ENCODE data around the gene CEP104. TPM values are rescaled to one million over a fixed set of nuclear protein-coding genes. Genes with fewer than 3 reads are reported as not detected.
A peak's percentile ranks its signal among the peaks of the same experiment; 100 is the strongest.

The CEP104 gene
- 114 and 157 TPM in 2 replicates for total RNA-seq (2011; cell fraction: chromatin; rRNA removed; ENCODE audit: low replicate concordance)
- 43.7 and 47.9 TPM in 2 replicates for total RNA-seq (2011; cell fraction: nucleolus; rRNA removed)
- total RNA-seq (2011; cell fraction: nucleoplasm; rRNA removed) = 54.4 and 64.5 TPM in 2 replicates
- 42.7 and 54.9 TPM in 2 replicates for total RNA-seq (2014; rRNA removed)
- total RNA-seq (2014; rRNA removed; fragmentation: Illumina TruSeq; extraction: Trizol) = 22.3 and 31.9 TPM in 2 replicates
- 23.7 and 25.0 TPM in 2 replicates for total RNA-seq (2015; rRNA removed; fragmentation: Illumina TruSeq; extraction: Trizol)
- total RNA-seq (2021) = 63.4 and 77.7 TPM in 2 replicates
- polyA plus RNA-seq (2011; rRNA removed) = 42.6 and 45.1 TPM in 2 replicates
- 27.4 and 28.4 TPM in 2 replicates for polyA plus RNA-seq (2011; cell fraction: cytosol; rRNA removed)
- polyA plus RNA-seq (2011; cell fraction: nucleus; rRNA removed) = 66.0 and 75.9 TPM in 2 replicates
- polyA plus RNA-seq (2012) = 27.8 and 44.0 TPM in 2 replicates
- polyA plus RNA-seq (2014; fragmentation: Illumina TruSeq; extraction: Trizol) = 44.1 and 53.6 TPM in 2 replicates
- 10 to 100 TPM; 11.2 to 13.4 TPM for polyA plus RNA-seq (2014; fragmentation: Nextera tagmentation; extraction: Ambion mirVana)
- 30.4 and 43.1 TPM in 2 replicates for polyA plus RNA-seq (2014; rRNA removed)
- polyA minus RNA-seq (2011; rRNA and poly(A)+ RNA removed) = 59.0 and 86.7 TPM in 2 replicates
- 31.8 and 39.8 TPM in 2 replicates for polyA minus RNA-seq (2011; cell fraction: cytosol; rRNA and poly(A)+ RNA removed)
- 19.0 and 44.4 TPM in 2 replicates for polyA minus RNA-seq (2011; cell fraction: nucleus; rRNA and poly(A)+ RNA removed)
- Bru-seq, nascent RNA = percentile 64 among the genes with signal in this experiment
- BruChase-seq, experiment 1, labeled RNA remaining after a 2-hour chase = percentile 70 among the genes with signal in this experiment
- BruChase-seq, experiment 2, labeled RNA remaining after a 6-hour chase = percentile 72 among the genes with signal in this experiment
- long read RNA-seq, experiment 1, full-length matches to known transcripts = 25 of 164 reads
- long read RNA-seq, experiment 1, partial matches to known transcripts = 85 of 164 reads
- long read RNA-seq, experiment 1, other reads (novel, unspliced or antisense) = 54 of 164 reads
- long read RNA-seq, experiment 2, full-length matches to known transcripts = 11 of 48 reads
- long read RNA-seq, experiment 2, partial matches to known transcripts = 19 of 48 reads
- long read RNA-seq, experiment 2, other reads (novel, unspliced or antisense) = 18 of 48 reads
- long read RNA-seq, experiment 3, partial matches to known transcripts = 17 of 20 reads
- long read RNA-seq, experiment 3, other reads (novel, unspliced or antisense) = 3 of 20 reads

DNA sequence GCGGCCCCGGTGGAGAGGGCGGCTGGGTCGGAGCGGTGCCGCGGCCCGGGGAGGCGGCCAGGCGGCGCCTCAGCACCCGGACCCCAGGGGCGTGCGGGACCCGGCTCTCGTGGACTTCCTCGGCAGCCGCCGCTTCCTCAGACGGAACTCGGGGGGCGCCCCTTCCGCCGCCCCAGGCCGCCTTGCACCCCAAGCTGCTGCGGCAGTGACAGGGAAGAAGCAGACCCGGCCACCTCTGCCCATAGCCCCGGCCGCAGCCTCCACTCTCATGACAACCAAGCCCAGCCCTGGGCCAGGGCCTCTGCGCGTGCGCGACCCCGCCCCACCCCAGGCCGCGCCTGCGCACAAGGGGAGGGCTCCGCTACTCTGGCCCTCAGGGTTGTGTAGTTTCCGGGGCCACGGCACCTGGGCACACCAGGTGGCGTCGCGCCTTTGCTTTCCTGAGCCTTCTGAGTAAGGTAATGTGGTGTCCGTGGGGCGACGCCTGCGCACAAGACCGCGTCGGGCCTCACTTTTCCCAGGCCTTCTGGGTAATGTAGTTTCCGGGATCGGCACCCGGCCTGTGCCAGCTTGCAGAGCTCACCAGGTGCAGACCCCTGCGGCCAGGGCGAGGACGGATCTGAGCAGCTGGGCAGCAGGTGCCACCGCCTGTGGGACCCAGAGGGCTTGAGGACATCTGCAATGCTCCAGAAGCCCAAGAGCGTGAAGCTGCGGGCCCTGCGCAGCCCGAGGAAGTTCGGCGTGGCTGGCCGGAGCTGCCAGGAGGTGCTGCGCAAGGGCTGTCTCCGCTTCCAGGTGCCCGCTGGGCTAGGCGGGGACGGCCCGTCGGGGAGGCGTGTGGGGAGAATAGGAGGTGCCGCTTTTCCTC is at the start of gene CEP104, which contains the start of gene DFFB:
CEP104 (minus strand) TSS at position 289 of the 868 bp plus-strand sequence. CDS start 4,804 bp downstream, outside the sequence.
DFFB (plus strand) TSS at position 554 of the 868 bp plus-strand sequence; CDS start at position 682, 128 bp downstream.
- no peaks in the 10 kb centered on the region for H3K27me3 ChIP-seq (ENCODE audit: control insufficient read depth in 2 of 2, insufficient read depth in 2 of 2, low read length in 2 of 2)
- H3K4me1 ChIP-seq (replicated peaks in 1 of 2; ENCODE audit: control insufficient read depth in 2 of 2, insufficient read depth in 2 of 2, low read length in 2 of 2) = peaks cover 10 to 37% of the 10 kb centered on the region in 2 experiments; a peak in 3 of 5 replicates
- peaks cover 42% of the 10 kb centered on the region for H3K79me2 ChIP-seq (ENCODE audit: control insufficient read depth, insufficient read depth, low read length)
- ATAC-seq (peak; percentile 98), FAIRE-seq (peak; percentile 99), DNase-seq (ENCODE audit: extremely low read depth in 1 of 4, low spot score in 3 of 4) (peak; percentile 100)
- peak within 1 kb of the TSS; percentile 90 for H3K4me3 ChIP-seq
- WGBS (ENCODE audit: insufficient coverage, low coverage, missing lambda C conversion rate) = under 1% methylated on average over 65 of the region's 73 CpGs
- H3K36me3 ChIP-seq (ENCODE audit: control insufficient read depth, insufficient read depth, low read length) = peaks cover 8% of the 10 kb centered on the region; the same call in 1 of the 3 replicates
- peak within 1 kb of the TSS; percentile 100 for H2AFZ ChIP-seq (ENCODE audit: low read depth, low read length)
- intact Hi-C loops (cut with micrococcal nuclease) = loop anchor here (1.0 to 5.0 kb wide), 3 partner anchors 13 to 80 kb away; partner anchors contain the start of gene C1orf174
- CTCF ChIA-PET (ENCODE audit: low intra/inter-chr PET ratio) = interaction anchor here (0.9 to 1.6 kb wide), 2 partner anchors 12 to 57 kb away, joined by 3 to 6 read pairs; no protein-coding TSS in a partner anchor
- no TSS peak for BruUV-seq (replicated peaks)
- no peaks in the 10 kb centered on the region for H3K9me3 ChIP-seq (replicated peaks; ENCODE audit: control insufficient read depth, insufficient read depth, low read depth, low read length)
- in situ Hi-C loops (cut with MboI) = no loop called here
- H3K9ac ChIP-seq (ENCODE audit: insufficient read depth in 1 of 2, low read depth in 2 of 2, low read length in 2 of 2) = peak within 1 kb of the TSS; percentile 75 to 93
- POLR2A ChIA-PET = interaction anchor here (0.6 to 1.9 kb wide), 5 partner anchors 8 to 554 kb away, joined by 3 to 6 read pairs (median 4); no protein-coding TSS in a partner anchor
- peaks cover 4% of the 10 kb centered on the region; the same call in 1 of the 2 replicates for H4K20me1 ChIP-seq (replicated peaks; ENCODE audit: control insufficient read depth, insufficient read depth, low read length)
- no peaks in the 10 kb centered on the region for H3K9me1 ChIP-seq (ENCODE audit: control insufficient read depth, insufficient read depth, low read length)
- peak within 1 kb of the TSS; percentile 68 for H3K27ac ChIP-seq (ENCODE audit: extremely low read depth, low read depth, low read length)
- peak within 1 kb of the TSS; percentile 99 for H3K4me2 ChIP-seq (ENCODE audit: insufficient read depth, low read length)
- TF ChIP-seq SAFB (IDR thresholded peaks at IDR 0.05; ENCODE audit: borderline replicate concordance, low read depth, low read length) (peak; percentile 14; the same call in 1 of the 2 replicates), HDAC3 (IDR thresholded peaks at IDR 0.05; ENCODE audit: borderline replicate concordance, partially characterized antibody) (no peak), PTBP1 (IDR thresholded peaks at IDR 0.05; ENCODE audit: low read depth, low read length) (no peak), DMBX1 (CRISPR knock-in tag; IDR thresholded peaks at IDR 0.05; ENCODE audit: borderline replicate concordance) (no peak; the same call in 1 of the 2 replicates), PRMT5 (CRISPR knock-in tag; IDR thresholded peaks at IDR 0.05) (no peak), NFE2L1 (tag; IDR thresholded peaks at IDR 0.05; ENCODE audit: borderline replicate concordance, low read depth) (no peak), TBP (optimal IDR thresholded peaks at IDR 0.05; ENCODE audit: low read depth, low read length) (peak; percentile 54), ARHGAP35 (IDR thresholded peaks at IDR 0.05; ENCODE audit: partially characterized antibody) (no peak), TEAD2 (tag; IDR thresholded peaks at IDR 0.05) (no peak), PTRF (tag; IDR thresholded peaks at IDR 0.05) (no peak), FOS (IDR thresholded peaks at IDR 0.05; ENCODE audit: extremely low read depth, insufficient read length) (no peak), RFX5 (IDR thresholded peaks at IDR 0.05; ENCODE audit: low read depth, low read length) (no peak), PHF20 (IDR thresholded peaks at IDR 0.05; ENCODE audit: partially characterized antibody) (peak; percentile 62)
- TF ChIP-seq, protein P1, sequence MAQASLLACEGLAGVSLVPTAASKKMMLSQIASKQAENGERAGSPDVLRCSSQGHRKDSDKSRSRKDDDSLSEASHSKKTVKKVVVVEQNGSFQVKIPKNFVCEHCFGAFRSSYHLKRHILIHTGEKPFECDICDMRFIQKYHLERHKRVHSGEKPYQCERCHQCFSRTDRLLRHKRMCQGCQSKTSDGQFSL (CRISPR knock-in tag; IDR thresholded peaks at IDR 0.05) = no peak
- TF ChIP-seq, protein P1 (tag; IDR thresholded peaks at IDR 0.05) = no peak
